ENCODE results near the gene LYL1.

The LYL1 gene

DNA sequence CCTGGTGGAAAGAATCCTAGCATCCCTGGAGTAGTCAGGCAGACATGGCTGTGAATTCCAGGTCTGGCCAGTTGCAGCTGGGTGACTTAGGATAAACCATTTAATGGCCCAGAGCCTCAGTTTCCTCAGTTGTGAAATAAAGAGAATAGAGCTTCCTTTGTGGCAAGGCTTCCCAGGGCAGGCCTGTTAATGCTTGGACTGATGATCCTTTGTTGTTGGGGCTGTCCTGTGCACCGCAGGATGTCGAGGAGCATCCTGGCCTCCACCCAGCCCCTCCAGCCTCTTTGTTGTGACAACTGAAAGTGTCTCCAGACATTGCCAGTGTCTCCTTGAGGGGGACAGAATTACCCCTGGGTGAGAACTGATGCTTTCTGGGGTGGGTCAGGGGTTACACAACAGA lies 16.3 kb downstream of the LYL1 start:
- no peak overlapping the region for H3K4me3 ChIP-seq (ENCODE audit: control insufficient read depth, low read depth, low read length)
- TF ChIP-seq, protein P1, sequence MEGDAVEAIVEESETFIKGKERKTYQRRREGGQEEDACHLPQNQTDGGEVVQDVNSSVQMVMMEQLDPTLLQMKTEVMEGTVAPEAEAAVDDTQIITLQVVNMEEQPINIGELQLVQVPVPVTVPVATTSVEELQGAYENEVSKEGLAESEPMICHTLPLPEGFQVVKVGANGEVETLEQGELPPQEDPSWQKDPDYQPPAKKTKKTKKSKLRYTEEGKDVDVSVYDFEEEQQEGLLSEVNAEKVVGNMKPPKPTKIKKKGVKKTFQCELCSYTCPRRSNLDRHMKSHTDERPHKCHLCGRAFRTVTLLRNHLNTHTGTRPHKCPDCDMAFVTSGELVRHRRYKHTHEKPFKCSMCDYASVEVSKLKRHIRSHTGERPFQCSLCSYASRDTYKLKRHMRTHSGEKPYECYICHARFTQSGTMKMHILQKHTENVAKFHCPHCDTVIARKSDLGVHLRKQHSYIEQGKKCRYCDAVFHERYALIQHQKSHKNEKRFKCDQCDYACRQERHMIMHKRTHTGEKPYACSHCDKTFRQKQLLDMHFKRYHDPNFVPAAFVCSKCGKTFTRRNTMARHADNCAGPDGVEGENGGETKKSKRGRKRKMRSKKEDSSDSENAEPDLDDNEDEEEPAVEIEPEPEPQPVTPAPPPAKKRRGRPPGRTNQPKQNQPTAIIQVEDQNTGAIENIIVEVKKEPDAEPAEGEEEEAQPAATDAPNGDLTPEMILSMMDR (conservative IDR thresholded peaks at IDR 0.05; ENCODE audit: control insufficient read depth, insufficient read depth, low read depth, low read length), result no peak
- no peak for DNase-seq (ENCODE audit: low read depth)

DNA sequence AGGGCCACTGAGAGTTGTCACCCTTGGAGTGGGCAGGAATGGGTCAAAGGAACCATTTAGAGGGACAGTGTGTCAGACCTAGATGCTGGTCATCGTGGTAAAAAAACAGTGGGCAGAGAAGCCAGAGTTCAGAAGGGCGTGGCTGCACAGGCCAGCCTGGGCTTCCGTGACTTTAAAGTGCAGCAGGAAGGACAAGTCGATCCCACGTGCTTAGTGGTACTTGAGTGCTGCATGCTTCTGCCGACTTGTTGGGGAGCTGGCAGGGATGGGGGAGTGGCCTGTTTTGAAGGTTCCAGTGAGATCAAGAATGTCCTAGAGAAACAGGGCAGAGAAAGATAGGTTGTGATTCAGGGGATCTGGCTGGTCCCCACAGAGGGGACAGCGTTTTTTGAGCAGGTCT lies 17.0 kb downstream of the LYL1 start:
- no peak for DNase-seq (ENCODE audit: low read depth)
- TF ChIP-seq, protein P1 (conservative IDR thresholded peaks at IDR 0.05; ENCODE audit: control insufficient read depth, insufficient read depth, low read depth, low read length), result no peak
- H3K4me3 ChIP-seq (ENCODE audit: control insufficient read depth, low read depth, low read length), result no peak overlapping the region

DNA sequence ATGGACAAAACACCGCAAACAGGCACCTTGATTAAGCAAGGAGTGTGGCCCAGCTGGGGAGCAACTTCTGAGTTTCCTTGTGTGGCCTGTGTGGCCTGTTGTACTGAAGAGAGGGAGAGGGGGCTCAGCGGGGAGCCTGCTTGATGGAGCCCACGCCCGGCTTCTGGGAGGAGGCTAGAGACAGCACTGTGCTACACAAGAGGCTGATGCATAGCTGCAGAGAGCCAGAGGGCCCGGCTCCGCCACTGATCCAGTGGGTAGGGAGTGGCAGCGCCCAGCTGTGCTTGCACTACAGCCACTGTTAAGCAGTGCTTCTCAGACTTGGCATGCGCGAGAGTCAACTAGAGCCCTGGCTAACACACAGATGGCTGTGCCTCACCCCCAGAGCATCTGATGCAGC lies 19.0 kb downstream of the LYL1 start:
- no peak overlapping the region for H3K4me3 ChIP-seq (ENCODE audit: control insufficient read depth, low read depth, low read length)
- TF ChIP-seq, protein P1 (conservative IDR thresholded peaks at IDR 0.05; ENCODE audit: control insufficient read depth, insufficient read depth, low read depth, low read length), result no peak
- DNase-seq (ENCODE audit: low read depth), result no peak

DNA sequence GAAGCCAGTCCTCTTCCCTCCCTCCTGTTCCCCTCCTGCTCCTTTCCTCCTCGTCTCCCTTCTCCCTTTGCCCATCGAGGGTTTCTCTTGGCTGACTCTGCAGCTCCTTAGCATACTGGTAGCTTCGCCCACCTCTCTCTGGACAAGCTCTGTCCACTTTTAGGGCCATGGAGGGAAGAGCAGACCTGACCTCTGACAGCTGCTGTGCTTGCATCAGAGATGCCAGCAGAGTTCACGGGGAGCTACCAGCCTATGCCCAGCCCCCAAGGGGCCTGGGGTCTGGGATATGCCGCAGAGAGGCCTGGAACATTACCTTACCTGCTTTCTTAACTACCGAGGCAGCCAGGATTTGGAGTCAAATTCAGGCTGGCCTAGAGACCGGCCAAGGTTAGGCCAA lies 19.7 kb downstream of the LYL1 start:
- TF ChIP-seq, protein P1 (conservative IDR thresholded peaks at IDR 0.05; ENCODE audit: control insufficient read depth, insufficient read depth, low read depth, low read length), result no peak
- DNase-seq (ENCODE audit: low read depth), result no peak
- H3K4me3 ChIP-seq (ENCODE audit: control insufficient read depth, low read depth, low read length), result no peak overlapping the region

DNA sequence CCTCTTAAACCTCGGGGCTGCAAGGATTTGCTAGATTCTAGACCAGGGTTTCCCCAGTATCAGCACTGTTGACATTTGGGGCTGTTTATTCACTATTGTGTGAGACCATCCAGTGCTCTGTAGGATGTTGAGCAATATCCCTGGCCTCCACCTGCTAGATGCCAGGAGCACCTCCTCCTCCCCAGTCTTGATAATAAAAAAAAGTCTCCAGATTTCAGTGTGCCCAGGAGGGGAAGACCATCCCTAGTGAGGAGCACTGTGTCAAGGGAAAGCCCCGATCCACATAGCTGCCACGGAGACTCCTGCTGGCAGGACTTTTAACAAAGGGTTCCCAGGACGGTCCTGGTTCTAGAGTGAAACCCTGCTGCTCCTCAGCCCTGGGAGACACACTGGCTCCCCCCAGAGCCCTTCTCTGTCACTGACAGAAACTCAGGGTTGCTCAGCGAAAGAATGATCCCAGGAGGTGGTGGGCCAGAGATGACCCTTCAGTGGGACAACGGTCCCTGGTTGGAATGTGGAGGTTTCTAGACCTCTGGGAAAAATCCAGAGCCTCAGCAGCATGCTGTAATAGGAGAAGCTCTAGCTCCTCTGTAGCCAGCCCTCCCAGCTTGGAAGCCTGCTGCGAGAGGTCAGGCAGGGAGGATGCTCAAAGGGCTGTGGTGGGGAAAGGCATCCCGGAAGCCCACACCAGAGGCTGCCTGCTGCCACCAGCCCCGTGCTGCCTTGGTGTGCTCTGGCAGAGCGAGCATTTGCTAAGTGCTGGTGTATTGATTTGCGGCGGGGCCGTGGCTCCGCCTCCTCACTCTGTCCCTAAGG lies 20.3 kb downstream of the LYL1 start:
- TF ChIP-seq, protein P1 (conservative IDR thresholded peaks at IDR 0.05; ENCODE audit: control insufficient read depth, insufficient read depth, low read depth, low read length), result peak; percentile 36
- peak; percentile 55 for DNase-seq (ENCODE audit: low read depth)
- H3K4me3 ChIP-seq (ENCODE audit: control insufficient read depth, low read depth, low read length), result no peak overlapping the region

DNA sequence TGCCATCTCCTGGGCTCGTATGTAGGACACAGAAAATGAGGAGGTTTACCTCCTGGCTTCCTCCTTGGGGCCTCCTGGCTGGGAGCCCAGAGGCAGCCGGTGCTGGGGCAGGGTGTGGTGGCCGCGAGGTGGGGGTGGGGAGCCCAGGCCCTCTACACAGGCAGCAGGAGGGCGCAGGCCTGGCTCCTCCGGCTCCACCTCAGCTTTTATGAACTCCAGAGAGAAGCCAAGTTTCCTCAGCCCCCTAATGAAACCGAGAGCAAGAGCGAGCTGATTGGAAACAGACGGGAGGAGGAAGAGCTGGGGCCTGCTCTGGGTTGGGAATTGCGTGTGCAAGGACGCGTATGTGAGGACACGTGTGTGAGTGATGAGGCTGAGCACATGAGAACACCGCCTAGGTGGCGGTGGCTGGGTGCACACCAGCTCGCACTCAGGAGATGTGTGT lies 23.1 kb downstream of the LYL1 start:
- H3K4me3 ChIP-seq (ENCODE audit: control insufficient read depth, low read depth, low read length), result no peak overlapping the region
- DNase-seq (ENCODE audit: low read depth), result peak; percentile 83
- TF ChIP-seq, protein P1 (conservative IDR thresholded peaks at IDR 0.05; ENCODE audit: control insufficient read depth, insufficient read depth, low read depth, low read length), result no peak
